ENCODE results near the gene MOV10.
A peak's percentile ranks its signal among the peaks of the same experiment; 100 is the strongest.

Gene MOV10

DNA sequence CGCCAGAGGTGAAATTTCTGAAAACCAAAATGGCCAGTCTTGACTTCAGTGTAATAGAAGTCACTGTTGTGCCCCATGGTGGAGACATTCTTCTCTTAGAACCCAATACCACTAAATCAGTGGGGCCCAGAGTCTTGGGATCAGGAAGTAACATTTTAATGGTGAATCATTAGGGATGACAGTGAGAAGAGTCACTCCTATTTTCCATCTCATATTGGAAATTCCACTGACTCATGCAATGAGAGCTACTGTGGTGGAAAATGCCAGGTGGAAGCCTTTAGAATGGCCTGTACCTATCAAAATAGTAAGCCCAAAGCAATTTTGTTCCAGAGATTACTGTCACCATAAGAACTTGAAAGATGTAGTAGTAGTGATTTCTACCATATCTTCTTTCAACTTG is 61.3 kb downstream of the MOV10 start:
- DNase-seq, result no peak

DNA sequence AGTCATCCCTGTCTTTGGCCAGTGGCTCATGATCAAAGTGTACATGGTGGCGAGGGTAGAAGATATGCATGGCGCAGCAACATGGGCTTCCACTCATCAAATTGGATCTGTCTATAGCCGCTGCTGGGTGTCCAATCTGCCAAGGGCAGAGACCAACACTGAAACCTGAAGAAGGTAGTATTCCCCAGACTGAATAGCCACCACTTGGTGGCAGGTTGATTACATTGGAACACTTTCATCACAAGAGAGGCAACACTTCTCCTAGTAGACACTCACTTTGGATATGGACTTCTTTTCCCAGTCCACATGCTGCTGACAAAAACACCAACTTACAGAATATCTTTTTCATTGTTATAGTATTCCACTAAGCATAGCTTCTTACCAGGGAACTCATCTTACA is 63.1 kb downstream of the MOV10 start:
- no peak for DNase-seq

DNA sequence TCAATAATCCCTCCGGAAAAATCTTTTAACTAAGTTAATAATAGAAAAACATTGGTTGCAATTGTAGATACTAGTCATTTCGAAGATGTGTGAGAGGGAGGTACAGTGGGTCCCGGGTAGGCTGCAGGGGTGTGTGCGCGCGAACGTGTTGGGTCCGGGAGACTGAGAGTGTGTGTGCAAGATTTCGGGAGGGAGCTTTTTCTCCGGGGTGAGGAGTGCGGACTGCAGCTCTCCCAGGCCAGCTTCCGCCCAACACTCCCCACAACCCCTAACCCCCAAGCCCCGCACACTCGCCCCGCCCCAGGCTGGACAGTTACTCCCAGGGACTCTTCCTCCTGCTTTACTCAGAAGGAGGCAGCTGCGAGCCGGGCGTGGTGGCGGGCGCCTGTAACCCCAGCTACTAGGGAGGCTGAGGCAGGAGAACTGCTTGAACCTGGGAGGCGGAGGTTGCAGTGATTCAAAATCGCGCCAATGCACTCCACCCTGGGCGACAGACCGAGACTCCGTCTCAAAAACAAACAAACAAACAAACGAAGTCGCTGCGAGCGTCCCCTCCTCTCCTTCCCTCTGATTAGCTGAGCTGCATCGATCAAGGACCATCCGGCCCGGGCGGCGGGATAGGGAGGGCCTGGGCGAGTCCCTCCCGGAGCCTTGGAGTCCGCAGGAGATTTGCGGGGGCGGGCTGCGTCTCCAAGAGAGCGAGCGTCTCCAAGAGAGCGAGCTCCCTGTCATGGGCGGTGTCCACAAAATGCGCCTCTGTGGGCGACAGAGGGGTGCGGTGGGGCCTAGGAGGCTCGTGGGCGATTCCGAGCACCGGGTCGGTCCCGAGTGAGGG is 68.9 kb downstream of the MOV10 start:
- DNase-seq, result no peak

DNA sequence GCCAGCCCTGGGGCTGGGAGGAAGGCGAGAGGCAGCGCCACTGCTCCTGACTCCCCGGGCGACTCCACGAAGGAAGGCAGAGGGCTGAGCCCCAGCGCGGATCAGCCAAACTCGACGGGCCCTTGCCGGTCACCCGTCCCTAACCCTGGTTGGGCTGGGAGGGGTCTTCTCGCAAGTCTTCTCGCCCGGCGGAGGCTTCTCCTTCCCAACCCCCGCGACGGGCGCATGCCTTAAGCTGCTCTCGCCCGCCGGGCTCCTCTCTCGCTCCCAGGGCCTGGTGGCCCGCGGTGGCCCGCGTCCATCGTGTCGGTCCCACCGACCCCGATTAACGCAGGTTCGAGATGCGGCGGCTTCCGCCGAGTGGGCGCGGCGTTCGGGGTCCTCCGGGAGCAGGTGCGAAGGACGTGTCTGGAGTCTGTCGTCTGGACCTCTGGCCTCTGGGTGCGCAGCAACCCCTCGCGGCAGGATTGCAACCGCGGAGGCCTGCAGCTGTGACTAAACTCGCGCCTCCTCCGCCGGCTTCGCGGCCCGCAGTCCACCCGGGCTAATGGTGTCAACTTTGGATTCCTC is 69.6 kb downstream of the MOV10 start:
- DNase-seq, result peak in 2 of 56 donors; percentile 4 to 19

DNA sequence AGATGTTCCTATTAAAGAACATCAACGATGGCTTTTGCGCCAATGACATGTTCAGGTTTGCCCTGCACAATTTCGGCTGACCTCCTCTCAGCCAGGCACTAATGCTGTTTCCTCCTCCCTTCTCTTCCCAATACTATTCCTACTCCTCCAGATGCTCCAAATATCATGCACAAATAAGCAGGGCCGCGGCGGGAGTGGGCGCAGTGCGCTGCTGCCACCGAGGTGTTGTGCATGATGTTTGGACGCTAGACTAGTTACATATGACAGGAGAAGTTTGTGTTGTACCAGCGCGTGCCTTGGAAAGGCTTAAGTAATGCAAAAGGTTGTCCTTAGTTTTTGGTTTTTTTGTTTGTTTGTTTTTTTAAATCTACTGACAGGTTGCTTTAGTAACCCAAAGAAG is 73.9 kb downstream of the MOV10 start:
- no peak for DNase-seq
